K562 (cell line): ENCODE measurements around the gene ANKRD13C. TPM values are rescaled to one million over a fixed set of nuclear protein-coding genes. Genes with fewer than 3 reads are reported as not detected.

Source experiments
- ATAC-seq: fragments of 200-7000 bp; cut with Tn5 transposase; 3 replicates; pipeline ENCODE4 v1.9.1; 2020; ENCODE audit warnings: moderate library complexity
- BruUV-seq: library from RNA; stranded (reverse); fragments of 400-500 nt; replicated peaks from 2 replicates; lab custom pipeline; 2021; lab: Mats Ljungman, UMichigan
- CTCF ChIA-PET: fragments of 300-600 bp; formaldehyde crosslinking; extraction: SDS; loops from one replicate; lab custom pipeline; 2021; ENCODE audit warnings: low intra/inter-chr PET ratio; lab: Yijun Ruan, JAX
- POLR2A ChIA-PET: fragments of 300-600, 350-650 bp; sonication (Branson Sonifier 250); formaldehyde crosslinking; extraction: SDS; loops from one replicate; lab custom pipeline; 2021; ENCODE audit warnings: antibody characterized with exemption, inconsistent platforms; lab: Yijun Ruan, JAX
- DNase-seq, 4 experiments: peaks; one replicate each; pipeline versions ENCODE4 v3.0.0 to v3.0.0-alpha.2; 2011 to 2018; ENCODE audit warnings: low spot score in 3 of 4, mixed read lengths in 3 of 4; ENCODE audit errors: extremely low read depth in 1 of 4
- FAIRE-seq: peaks from 2 replicates; lab custom pipeline; 2011; peaks lifted over from hg19 to GRCh38; lab: Jason Lieb, UNC
- H2AFZ ChIP-seq: 2 replicates; pipeline ENCODE4 v1.6.0; 2011; ENCODE audit warnings: low read depth, low read length, control low read depth, inconsistent platforms
- H3K27ac ChIP-seq: fragments of 200-600 bp; 3 replicates; pipeline ENCODE4 v1.8.0; 2011; ENCODE audit warnings: low read depth, mild to moderate bottlenecking, control low read depth, inconsistent platforms, low read length, moderate library complexity, mixed read lengths; ENCODE audit errors: extremely low read depth
- H3K27me3 ChIP-seq, 2 experiments: fragments of 300-600 bp in 1 of 2; 2 replicates in 1 of 2; 3 replicates in 1 of 2; pipeline versions ENCODE4 v1.6.0 to v1.8.0; 2011; ENCODE audit warnings: inconsistent platforms in 2 of 2, low read length in 2 of 2, mild to moderate bottlenecking in 1 of 2, mixed read lengths in 1 of 2, moderate library complexity in 1 of 2; ENCODE audit not compliant: control insufficient read depth in 2 of 2, insufficient read depth in 2 of 2
- H3K36me3 ChIP-seq: fragments of 300-600 bp; 3 replicates; pipeline ENCODE4 v1.8.0; 2011; ENCODE audit warnings: mild to moderate bottlenecking, low read length, inconsistent platforms; ENCODE audit not compliant: control insufficient read depth, insufficient read depth
- H3K4me1 ChIP-seq, 2 experiments: fragments of 200-600 bp in 1 of 2; replicated peaks in 1 of 2; 2 replicates in 1 of 2; 3 replicates in 1 of 2; pipeline versions ENCODE4 v1.5.1 to v1.8.0; 2011; ENCODE audit warnings: inconsistent platforms in 2 of 2, low read length in 2 of 2, mild to moderate bottlenecking in 1 of 2, mixed read lengths in 1 of 2, moderate library complexity in 1 of 2; ENCODE audit not compliant: control insufficient read depth in 2 of 2, insufficient read depth in 2 of 2
- H3K4me2 ChIP-seq: 2 replicates; pipeline ENCODE4 v1.6.1; 2011; ENCODE audit warnings: low read length, control low read depth, inconsistent platforms, mixed read lengths; ENCODE audit not compliant: insufficient read depth
- H3K4me3 ChIP-seq: fragments of 200-600 bp; sonication (generic), shearing (Covaris generic); 2 replicates; pipeline ENCODE4 v1.5.1; 2016; ENCODE audit warnings: control low read depth, inconsistent platforms
- H3K79me2 ChIP-seq: fragments of 200-600 bp; 3 replicates; pipeline ENCODE4 v1.8.0; 2011; ENCODE audit warnings: low read length, inconsistent platforms; ENCODE audit not compliant: control insufficient read depth, insufficient read depth
- H3K9ac ChIP-seq, 2 experiments: 2 replicates each; pipeline versions ENCODE4 v1.6.0 to v1.6.1; 2011; ENCODE audit warnings: low read depth in 2 of 2, low read length in 2 of 2, control low read depth in 1 of 2, inconsistent platforms in 1 of 2, mild to moderate bottlenecking in 1 of 2, mixed read lengths in 1 of 2; ENCODE audit not compliant: insufficient read depth in 1 of 2
- H3K9me1 ChIP-seq: one replicate; pipeline ENCODE4 v1.6.0; 2011; ENCODE audit warnings: inconsistent platforms, mild to moderate bottlenecking, low read length, moderate library complexity; ENCODE audit not compliant: control insufficient read depth, insufficient read depth
- H3K9me3 ChIP-seq: replicated peaks from 2 replicates; pipeline ENCODE4 v1.5.1; 2011; ENCODE audit warnings: low read depth, low read length, inconsistent platforms; ENCODE audit not compliant: control insufficient read depth, insufficient read depth
- H4K20me1 ChIP-seq: replicated peaks from 2 replicates; pipeline ENCODE4 v1.6.1; 2011; ENCODE audit warnings: low read length, inconsistent platforms, mixed read lengths; ENCODE audit not compliant: control insufficient read depth, insufficient read depth
- C11orf30 ChIP-seq: fragments of 450-650 bp; IDR thresholded peaks from 2 replicates; pipeline ENCODE4 v1.6.1; 2016; ENCODE audit warnings: low read depth, mild to moderate bottlenecking
- CBFA2T2 ChIP-seq: fragments of 450-650 bp; conservative IDR thresholded peaks from 2 replicates; pipeline ENCODE4 v1.6.1; 2017; ENCODE audit warnings: mild to moderate bottlenecking
- JUNB ChIP-seq: fragments of 450-650 bp; formaldehyde crosslinking; conservative IDR thresholded peaks from 2 replicates; pipeline ENCODE4 v1.4.0; 2020; ENCODE audit warnings: mild to moderate bottlenecking
- NR1H2 ChIP-seq: sonication (generic); formaldehyde crosslinking; IDR thresholded peaks from 2 replicates; pipeline ENCODE4 v1.4.0; 2020; ENCODE audit warnings: mild to moderate bottlenecking, missing genetic modification reagents
- PHF20 ChIP-seq: fragments of 450-650 bp; IDR thresholded peaks from 2 replicates; pipeline ENCODE4 v1.6.1; 2018; ENCODE audit not compliant: partially characterized antibody
- ZNF316 ChIP-seq: fragments of 450-650 bp; IDR thresholded peaks from 2 replicates; pipeline ENCODE4 v1.6.1; 2016
- WGBS: fragments of 100-300 bp; shearing (Covaris generic); methylation state at CpG from one replicate; pipeline ENCODE4 v1.1.6; 2016; ENCODE audit warnings: low coverage, mixed read lengths; ENCODE audit not compliant: insufficient coverage; ENCODE audit errors: missing lambda C conversion rate; 5-methylcytosine and 5-hydroxymethylcytosine counted together
- in situ Hi-C: fragments of 300-500 bp; cut with MboI; formaldehyde crosslinking; loops from 4 replicates; pipeline ENCODE4 v1.15.0; 2018; ENCODE audit warnings: inconsistent platforms, mixed read lengths
- intact Hi-C: fragments of 100-400 bp; cut with micrococcal nuclease; formaldehyde crosslinking; loops from 2 replicates; pipeline ENCODE4 v1.14.2; 2022
- polyA plus RNA-seq, 8 experiments: library from polyadenylated mRNA; depleted of rRNA in 4 of 8; stranded (reverse) in 5 of 8; unstranded in 3 of 8; fragments of >200 nt; fragmentation: Nextera tagmentation in 2 of 8; fragmentation: Illumina TruSeq in 1 of 8; extraction: Ambion mirVana in 2 of 8; extraction: Trizol in 1 of 8; gene quantifications; 2 replicates each; pipeline versions ENCODE4 v1.2.1 to v1.2.3, GENCODE V29; 2011 to 2014; ENCODE audit warnings: inconsistent platforms in 1 of 8, missing spikeins in 1 of 8
- total RNA-seq, 7 experiments: library from RNA; depleted of rRNA in 6 of 7; stranded (reverse); fragments of >200 nt in 6 of 7; fragmentation: Illumina TruSeq in 2 of 7; extraction: Trizol in 2 of 7; gene quantifications; 2 replicates each; pipeline versions ENCODE4 v1.2.1 to v1.2.3, GENCODE V29; 2011 to 2021; ENCODE audit warnings: low replicate concordance in 1 of 7

The ANKRD13C gene
- total and polyA plus RNA-seq, 9 of the 15 experiments (the other 6 are each of a cell fraction or from before 2014, with no cell fraction given) = 3.4 to 22.8 (median 12.5) TPM

DNA sequence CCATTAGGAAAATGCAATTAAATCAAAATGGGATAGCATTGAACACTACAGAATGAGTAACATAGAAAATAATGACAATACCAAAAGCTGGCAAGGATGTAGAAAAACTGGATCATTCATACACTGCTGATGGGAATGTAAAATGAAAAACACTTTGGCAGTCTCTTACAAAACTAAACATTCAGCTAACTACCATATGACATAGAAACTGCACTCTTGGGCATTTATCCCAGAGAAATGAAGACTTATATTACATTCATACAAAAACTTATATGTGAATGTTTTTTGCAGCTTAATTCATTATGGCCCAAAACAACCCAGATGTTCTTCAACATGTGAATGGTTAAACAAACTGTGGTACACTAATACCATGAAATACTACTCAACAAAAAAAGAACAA, 66.4 kb downstream of the ANKRD13C start:
- Histone ChIP-seq H3K9me3 (no peaks in the 10 kb centered on the region), H3K79me2 (no peaks in the 10 kb centered on the region), H4K20me1 (no peaks in the 10 kb centered on the region), H3K4me2 (no peak overlapping the region), H2AFZ (no peak overlapping the region), H3K9ac (no peak overlapping the region), H3K4me3 (no peak overlapping the region), H3K36me3 (peaks cover 31% of the 10 kb centered on the region), H3K4me1 (no peaks in the 10 kb centered on the region), H3K27me3 (no peaks in the 10 kb centered on the region), H3K9me1 (no peaks in the 10 kb centered on the region), H3K27ac (no peak overlapping the region)
- intact Hi-C loops (no loop called here), in situ Hi-C loops (no loop called here)
- CTCF ChIA-PET = no interaction called here
- no TSS peak for BruUV-seq
- FAIRE-seq = no peak
- POLR2A ChIA-PET = interaction anchor here (0.8 kb wide), 1 partner anchor 124 kb away, joined by 4 read pairs; the partner anchor contains the start of gene CTH
- DNase-seq = no peak
- ATAC-seq = no peak
- TF ChIP-seq PHF20 (no peak), NR1H2 (no peak)

DNA sequence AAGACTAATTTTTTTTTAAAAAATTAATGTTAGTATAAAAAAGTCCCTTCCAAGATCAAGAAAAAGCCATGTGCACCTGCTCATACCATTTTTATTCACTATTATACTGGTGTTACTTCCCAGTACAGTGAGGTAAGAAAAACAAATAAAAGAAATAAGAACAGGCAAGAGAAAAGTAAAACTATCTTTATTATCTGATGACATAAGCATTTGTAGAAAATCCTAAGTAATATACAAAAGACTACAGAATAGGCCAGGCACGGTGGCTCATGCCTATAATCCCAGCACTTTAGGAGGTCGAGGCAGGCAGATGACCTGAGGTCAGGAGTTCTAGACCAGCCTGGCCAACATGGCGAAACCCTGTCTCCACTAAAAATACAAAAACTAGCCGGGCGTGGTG, 68.1 kb downstream of the ANKRD13C start:
- no peaks in the 10 kb centered on the region for H3K79me2 ChIP-seq
- WGBS = 91% methylated on average over 4 of the region's 5 CpGs
- TF ChIP-seq ZNF316 (peak; percentile 60), CBFA2T2 (no peak), JUNB (CRISPR knock-in tag) (no peak), C11orf30 (peak; percentile 20; the same call in 1 of the 2 replicates)
- H3K9ac ChIP-seq = no peak overlapping the region
- no TSS peak for BruUV-seq
- H3K4me3 ChIP-seq = no peak overlapping the region
- ChIA-PET POLR2A (interaction anchor here (0.8 kb wide), 1 partner anchor 15 kb away, joined by 3 read pairs; no protein-coding TSS in a partner anchor), CTCF (no interaction called here)
- intact Hi-C loops = no loop called here
- H2AFZ ChIP-seq = no peak overlapping the region
- FAIRE-seq (no peak), DNase-seq (no peak), ATAC-seq (no peak)
- no peaks in the 10 kb centered on the region for H4K20me1 ChIP-seq
- no peaks in the 10 kb centered on the region for H3K9me3 ChIP-seq
- no peaks in the 10 kb centered on the region for H3K9me1 ChIP-seq
- peaks cover 25% of the 10 kb centered on the region for H3K36me3 ChIP-seq
- no peak overlapping the region for H3K27ac ChIP-seq
- H3K27me3 ChIP-seq = no peaks in the 10 kb centered on the region
- H3K4me1 ChIP-seq = no peaks in the 10 kb centered on the region
- H3K4me2 ChIP-seq = no peak overlapping the region
- in situ Hi-C loops = no loop called here
